Activated naive CD4-positive, alpha-beta T cell (primary cell): ENCODE results near the gene GCH1.
"Not testable (repeated sequence)": the region's sequence is repeated elsewhere in the genome, so short reads cannot be mapped to it uniquely, and the experiment has no call there.

ENCODE experiments used
- DNase-seq, 4 experiments: peaks; one replicate each; lab custom pipeline; 2025; lab: John Stamatoyannopoulos, UW

The GCH1 gene

DNA sequence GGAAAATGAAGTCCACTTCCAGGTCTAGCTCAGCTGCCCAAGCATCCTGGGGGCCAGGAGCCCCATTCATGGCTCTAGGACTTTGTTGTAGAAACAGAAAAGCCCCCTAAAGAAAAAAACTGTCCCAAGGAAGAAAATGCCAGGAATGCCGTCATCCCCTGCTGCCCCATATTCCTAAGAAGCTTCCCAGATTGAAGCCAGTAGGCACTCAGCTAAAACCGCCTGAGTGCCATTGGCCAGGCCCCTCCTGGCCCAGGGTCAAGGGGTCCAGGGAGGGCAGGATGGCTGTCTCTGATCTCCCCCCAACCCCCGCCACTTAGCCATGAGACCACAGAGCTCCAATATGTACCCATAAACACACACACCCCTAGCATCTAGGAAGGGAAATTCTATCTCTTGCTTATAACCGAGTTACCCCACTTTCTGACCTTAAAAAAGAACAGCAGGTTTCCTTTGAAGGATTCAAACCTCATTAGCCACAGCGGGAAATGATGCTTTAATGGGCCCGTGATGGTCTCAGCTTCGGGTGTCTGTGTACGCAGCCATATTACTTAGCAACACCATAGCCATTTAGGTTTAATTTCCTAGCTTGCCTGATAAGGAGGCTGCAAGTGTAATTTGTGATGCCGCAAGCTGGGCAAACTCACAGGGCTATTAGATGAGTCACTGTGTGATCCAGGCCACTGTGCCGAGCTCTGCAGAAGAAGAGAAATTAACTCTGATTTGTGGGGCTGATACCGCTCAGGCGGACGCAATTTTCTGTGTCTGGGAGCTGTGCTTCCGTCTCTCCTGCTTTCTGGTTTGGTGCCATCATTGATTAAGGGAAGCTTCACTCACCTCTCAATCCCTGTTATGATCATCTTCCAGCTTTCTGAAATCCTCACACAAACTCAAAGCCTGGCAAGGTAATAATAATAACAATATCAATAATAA is 84.2 kb downstream of the GCH1 start:
- no peak for DNase-seq

DNA sequence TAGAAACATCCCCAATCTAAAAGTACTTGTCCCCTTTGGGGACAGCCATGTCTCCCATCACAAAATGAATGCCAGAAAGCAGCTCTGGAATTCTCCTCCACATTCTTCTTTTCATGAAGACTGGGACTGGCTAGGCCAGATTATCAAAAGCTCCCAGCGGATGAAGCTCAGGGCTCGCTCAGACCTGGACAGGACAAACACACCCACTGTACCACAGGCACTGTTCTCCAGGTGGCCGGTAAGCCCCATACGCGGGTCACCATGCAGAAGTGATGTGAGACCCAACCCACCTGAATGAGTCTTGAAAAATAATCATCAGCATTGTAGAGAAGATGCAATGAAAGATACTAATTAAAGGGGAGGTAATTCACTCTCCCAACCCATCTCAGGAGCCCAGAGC is 85.1 kb downstream of the GCH1 start:
- DNase-seq = no peak

DNA sequence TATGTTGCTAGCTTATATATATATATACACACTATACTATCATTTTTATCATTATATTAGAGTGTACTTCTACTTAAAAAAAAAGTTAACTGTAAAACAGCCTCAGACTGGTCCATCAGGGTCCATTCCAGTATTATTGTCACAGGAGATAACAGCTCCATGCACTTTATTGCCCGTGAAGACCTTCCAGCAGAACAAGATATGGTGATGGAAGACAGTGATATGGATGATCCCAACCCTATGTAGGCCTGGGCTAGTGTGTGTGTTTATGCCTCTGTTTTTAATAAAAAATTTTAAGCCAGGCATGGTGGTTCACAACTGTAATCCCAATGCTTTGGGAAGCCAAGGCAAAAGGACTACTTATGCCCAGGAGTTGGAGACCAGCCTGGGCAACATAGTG is 86.2 kb downstream of the GCH1 start:
- DNase-seq = no peak

DNA sequence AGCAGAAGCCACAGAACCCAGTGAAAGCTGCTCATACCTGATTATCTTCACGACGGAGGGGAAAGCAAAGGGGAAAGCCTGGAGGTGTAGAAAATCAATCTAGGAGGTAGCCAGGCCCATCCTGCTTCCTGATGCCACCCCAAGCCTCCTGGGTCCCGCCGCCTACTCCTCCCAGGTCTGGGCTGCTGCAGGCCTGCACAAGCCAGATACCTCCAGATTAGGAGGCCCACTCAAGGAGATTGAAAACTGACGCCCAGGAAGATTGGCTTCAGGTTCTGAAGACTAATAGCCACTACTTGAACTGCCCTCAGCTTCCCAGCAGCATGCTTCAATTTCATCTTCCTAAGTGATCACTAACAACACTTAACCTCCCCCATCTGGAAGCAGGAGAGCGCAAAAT is 87.1 kb downstream of the GCH1 start:
- no peak for DNase-seq

DNA sequence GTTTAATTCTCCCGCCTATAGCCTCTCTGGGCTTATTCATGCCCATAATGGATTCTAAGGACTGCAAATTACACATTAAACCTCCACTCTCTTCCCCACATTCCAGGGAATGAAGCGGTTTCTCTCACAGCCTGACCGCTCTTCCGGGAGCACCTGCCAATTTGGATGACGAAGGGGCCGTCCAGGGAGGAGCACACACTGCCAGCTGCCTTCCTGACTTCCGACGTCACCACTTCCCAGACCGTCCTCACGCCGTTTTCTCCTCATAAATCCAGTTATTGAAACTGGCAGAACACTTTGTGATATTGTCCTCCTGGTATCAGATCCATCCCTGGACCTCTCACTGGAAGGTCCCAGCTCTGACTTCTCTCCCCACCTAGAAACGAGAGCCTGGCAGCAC is 87.6 kb downstream of the GCH1 start:
- no peak for DNase-seq

DNA sequence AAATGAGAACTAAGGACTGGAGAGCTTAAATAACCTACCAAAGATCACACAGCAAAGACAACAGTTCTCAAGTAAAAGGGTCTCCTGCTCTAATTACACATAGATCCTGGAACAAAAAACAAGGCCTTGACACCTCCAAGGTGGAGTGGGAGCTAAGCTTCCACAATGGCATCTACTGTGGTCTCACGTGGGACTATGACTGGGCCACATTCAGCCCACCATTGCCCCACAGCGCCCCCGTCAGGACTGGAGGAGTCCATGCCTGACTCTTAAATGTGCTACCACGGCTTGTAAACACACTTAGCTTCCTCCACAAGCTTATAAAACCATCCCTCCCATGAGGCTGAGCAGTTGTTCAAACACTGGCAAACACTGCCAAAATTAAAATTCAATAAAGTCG is 88.5 kb downstream of the GCH1 start:
- no peak for DNase-seq

DNA sequence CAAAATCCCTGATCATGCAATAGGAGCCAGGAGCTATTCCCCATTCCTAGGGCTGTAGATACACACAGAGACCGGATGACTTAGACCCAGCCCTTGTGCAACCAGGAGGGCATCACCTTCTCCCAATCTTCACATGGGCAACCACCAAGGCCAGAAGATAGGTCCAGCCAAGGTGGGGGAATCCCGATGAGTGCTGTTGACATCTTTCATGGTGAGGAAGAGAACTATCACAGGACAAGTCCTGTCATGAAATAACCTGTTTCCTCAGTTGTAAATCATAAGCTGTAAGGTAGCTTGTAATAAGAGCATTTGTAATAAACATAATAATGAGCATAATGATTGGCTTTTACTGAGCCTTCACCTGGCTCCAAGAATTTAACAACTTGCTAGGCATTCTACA is 89.5 kb downstream of the GCH1 start:
- DNase-seq = no peak

DNA sequence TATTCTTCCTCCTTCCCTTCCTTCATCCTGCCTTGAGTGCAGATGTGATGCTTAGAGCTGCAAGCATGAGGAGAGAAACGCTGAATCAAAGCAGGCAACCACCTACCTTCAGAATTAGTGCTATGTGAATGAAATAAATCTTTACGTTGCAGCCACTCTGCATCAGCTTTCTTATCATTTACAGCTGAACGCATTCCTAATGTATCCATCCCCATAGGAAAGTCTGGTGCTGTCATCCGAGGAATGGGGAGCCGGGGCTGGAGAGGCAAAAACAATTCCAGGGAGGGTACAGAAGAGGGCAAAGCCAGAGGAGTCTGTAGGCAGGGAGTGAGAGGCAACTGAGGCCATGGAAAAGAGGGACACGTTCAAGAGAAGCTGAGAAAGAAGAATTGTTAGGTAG is 90.0 kb downstream of the GCH1 start:
- no peak for DNase-seq

DNA sequence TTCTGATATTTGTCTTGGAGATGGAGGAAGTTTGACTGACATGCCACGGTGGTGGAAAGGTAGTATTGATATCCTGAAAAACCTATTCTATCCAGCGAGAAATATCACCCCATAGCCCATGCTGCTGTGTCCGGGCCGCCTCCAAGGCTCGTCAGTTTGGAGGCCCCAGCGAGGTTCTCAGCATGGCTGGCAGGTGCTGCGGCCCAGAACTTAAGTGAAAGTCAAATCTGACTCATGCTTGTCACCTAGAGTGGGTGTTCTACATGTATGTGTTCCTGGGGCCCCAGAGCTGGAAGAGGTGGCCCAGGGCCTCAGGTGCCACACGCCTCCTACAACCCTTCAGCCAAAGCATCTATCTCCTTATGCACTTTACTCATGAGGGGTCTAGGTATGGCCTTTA is 92.9 kb downstream of the GCH1 start:
- DNase-seq = no peak

DNA sequence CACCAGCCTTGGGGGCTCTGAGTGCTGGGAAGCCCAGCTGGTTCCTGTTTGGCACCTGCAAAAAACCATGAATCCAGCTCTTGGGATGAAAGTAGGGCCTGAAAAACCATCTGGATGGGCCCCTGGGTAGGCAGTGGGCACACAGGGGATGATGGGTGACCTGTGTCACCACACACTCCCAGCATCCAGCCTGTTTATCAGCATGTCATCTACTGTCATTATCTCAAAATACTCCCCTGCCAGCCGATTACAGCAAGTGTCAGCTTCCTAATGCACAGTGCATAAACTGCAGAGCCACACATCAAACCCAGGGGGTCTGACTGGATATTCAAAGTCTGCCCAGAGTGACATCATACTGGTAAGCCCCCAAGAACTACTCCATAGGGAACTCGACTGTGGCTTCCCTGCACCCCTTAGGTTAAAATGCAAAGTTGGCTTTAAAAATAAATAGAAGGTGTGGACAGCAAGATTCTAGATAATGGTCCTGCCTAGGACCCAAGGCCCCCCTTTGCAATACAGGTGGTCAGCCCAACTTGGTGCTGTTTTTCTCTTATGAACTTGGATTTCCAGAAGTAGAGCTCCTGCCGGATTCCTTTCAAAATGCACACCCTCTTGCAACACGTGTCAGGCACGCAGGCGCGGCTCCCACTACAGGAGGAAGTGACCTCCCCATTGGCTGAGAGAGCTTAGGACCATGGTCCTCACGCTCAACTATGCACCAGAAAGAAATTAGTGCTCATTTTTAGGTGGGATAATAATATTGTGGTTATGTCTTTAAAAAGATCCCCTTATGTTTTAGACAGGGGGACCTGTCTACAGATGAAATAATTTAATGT is 94.1 kb downstream of the GCH1 start:
- DNase-seq = no peak

DNA sequence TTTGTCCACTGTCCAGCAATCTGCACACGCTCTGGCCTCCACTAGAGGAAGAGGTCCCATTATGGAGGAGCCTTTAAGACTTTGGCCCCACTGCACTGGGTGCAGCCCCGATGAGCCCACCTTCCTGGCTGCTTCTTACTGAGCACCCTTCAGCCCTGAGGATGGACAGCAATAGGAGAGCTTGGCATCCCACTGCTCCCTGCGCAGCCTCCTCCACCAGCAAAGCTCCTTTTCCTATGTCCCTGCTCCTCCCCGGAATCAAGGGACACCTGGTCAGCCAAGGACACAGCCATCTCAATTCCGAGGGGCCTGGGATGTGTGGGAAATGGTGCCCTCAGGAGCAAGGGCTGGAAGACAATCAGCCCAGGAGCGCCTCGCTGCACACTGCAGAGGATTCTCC is 94.7 kb downstream of the GCH1 start:
- DNase-seq = no peak

DNA sequence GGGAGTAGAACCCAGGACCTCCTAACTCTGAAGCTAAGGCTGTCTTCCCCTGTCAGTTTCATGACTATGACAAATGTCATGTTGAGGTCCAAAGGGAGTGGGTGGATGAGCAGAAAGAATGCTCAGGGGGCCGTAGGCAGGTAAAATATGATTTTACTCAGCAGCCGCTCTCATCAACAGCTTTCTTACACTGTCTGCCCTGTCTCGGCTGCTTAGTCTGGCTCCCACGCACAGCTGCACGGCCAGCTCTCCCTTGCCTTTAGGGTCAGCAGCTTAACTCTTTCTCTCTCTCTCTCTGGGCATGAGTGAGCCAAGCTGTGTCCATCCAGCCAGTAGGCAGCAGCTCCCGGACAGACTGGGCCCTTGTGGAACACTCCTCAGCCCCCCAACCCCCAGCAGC is 95.2 kb downstream of the GCH1 start:
- no peak for DNase-seq

DNA sequence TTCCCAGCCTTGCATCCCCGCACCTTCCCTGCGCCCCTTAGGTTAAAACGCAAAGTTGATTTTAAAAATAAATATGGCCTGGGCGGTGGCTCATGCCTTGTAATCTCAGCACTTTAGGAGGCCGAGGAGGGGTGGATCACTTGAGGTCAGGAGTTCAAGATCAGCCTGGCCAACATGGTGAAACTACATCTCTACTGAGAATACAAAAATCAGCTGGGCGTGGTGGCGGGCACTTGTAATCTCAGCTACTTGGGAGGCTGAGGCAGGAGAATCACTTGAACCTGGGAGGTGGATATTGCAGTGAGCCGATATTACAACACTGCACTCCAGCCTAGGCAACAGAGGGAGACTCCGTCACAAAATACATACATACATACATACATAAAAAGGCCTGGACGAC is 96.0 kb downstream of the GCH1 start:
- DNase-seq = no peak

DNA sequence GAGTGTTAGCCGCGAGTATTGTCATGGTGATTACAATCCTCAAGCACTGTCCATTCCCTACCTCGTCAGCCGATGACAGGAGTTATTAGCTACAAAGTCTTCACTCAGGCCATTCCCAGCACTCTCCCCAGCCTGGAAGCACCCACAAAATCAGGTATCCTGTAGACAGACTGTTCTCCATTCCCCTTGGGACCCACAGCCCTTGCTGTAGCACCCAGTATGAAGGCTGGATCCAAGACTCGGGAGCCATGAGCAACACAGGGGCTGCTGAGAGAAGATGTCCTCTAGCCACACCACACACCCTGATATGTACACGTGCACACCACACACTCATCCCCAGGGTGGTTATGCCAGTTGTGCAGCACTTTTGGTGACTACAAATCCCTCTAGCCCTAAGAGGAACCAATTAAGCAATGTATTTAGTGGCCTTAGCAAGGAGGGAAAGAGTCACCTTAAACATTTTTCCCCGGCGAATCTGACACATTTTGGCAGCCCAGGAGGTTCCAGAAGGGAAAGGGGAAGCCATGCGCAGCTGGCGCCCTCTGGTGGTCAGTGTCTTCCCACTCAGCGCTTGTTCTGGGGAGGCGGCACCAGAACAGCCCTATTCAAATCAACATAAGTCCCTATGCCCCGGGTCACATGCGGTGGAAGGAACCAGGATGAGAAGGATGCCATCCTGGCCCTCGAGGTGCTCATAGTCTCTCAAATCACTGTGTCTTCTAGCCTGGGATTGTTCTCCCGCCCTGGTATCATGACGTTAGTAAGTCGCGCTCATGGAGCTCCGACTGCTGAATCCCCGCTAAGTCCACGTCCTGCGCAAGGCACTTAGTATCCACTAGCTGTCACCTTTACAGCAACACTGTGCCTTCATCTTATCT is 96.9 kb downstream of the GCH1 start:
- DNase-seq = peak; percentile 26 to 71 (median 57)

DNA sequence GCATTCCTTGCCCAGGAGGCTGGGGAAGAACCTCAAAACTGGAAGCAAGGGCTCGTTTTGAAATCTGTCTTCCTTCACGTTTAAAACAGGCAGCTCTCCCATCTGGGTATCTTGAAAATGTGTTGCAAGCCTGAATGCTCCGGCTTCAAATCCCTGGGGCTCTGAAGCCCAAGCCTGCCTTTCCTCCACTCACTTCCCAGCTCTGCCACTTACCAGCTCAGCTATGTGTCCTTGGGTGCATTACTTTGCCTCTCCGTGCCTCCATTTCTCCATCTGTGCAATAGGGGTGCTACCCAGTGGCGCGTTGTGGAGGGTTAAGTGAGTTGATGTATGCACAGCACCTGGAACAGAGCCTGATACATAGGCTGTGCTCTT is 97.6 kb downstream of the GCH1 start:
- DNase-seq = no peak

DNA sequence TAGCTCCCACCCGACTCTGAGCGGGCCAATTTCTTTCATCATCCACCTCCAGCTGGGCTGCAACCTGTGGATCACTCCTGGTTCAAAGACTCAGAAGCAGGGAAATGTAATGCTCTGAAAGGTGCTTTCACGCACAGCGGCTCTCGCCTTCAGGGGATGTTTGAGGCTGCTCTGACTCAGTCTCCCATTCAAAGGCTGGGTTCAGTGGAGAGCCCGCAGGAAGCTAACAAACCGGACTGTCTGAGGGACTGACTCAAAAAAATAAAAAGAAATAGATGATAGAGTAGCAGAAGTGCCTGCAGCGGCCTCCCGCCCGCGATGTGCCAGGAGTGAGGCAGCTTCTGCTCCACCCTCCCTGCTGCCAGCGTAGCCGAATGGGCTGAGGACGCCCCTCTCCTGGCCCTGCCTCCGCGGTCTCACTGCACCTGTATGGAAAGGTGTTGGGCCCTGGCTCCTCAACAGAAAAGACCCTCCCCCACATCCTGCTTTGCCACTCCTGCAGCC is 98.0 kb downstream of the GCH1 start:
- DNase-seq = no peak

DNA sequence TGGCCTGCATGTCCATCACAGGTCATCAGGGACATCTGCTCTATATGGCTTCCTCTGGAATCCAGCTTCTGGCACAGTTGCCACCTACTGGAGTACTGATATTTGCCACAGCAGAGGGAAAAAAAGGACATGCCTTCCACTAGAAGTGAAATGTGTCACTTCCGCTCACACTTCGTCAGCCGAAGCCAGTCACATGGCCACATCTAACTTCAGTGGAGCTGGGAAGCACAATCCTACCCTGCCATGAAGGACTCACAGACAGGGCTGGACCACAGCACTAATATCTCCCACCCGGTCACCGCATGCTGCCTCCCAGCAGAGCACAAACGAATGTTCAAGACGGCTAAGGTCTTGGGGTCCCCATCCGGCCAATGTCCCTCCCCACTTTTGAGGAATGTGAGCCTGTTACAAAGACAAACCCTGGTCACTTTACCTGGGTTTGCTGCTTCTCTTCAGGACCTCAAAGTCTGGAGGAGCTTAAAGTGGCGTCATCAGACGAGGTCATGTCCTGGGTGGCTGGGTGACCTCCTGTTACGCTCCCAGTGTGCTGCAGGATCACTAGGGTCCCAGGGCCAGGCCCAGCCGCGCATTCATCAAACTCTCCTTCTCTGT is 98.6 kb downstream of the GCH1 start:
- DNase-seq = no peak

DNA sequence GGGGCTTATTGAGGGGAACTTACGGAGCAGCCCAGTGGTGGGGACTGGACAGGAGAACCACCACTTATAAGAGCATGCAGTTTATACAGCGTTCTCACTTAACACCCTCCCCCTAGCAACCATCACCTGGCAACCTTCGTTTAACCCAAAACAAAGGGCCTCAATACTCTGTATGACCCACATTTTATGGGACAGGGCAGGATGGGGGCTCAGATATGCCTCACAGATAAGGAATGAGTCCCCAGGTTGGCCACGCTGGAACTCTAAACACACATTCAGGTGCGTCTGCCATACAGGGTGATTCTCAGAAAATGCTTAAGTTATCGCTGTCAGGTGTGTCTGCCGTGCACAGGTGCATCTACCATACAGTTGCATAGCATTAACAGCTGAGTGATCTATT is 99.2 kb downstream of the GCH1 start:
- no peak for DNase-seq

DNA sequence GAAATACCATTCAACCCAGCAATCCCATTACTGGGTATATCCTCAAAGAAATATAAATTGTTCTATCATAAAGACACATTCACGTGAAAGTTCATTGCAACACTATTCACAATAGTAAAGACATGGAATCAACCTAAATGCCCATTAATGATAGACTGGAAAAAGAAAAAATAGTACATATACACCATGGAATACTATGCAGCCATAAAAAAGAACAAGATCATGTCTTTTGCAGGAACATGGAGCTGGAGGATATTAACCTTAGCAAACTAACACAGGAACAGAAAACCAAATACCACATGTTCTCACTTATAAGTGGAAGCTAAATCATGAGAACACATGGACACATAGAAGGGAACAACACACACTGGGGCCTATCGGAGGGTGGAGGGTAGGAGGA is 101.1 kb downstream of the GCH1 start:
- DNase-seq = not testable (repeated sequence)

DNA sequence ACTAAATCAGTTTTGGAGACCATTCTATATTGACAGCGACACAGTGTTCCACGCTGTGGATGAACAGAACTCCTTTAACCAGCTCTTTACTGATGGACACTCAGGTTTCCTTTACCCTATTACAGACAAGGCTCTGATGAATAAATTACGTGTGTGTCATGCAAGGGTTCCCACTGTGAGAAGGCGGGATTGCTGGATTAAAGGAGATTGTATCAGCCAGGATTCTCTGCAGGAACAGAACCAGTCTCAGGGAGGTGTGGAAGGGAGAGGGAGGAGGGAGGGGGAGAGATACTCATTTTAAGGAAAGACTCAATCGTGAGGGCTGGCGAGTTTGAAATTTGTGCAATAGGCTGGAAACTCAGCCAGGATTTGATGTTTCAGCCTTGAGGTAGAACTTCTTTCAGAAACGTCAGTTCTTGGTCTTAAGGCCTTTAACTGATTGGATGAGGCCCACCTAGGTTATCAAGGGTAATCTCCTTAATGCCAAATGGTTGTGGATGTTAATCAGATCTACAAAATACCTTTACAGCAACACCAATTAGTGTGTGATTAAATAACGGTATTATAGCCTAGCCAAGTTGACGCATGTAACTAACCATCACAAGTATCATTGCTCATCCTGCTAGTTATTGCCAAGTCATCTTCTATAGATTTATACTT is 104.0 kb downstream of the GCH1 start:
- no peak for DNase-seq

DNA sequence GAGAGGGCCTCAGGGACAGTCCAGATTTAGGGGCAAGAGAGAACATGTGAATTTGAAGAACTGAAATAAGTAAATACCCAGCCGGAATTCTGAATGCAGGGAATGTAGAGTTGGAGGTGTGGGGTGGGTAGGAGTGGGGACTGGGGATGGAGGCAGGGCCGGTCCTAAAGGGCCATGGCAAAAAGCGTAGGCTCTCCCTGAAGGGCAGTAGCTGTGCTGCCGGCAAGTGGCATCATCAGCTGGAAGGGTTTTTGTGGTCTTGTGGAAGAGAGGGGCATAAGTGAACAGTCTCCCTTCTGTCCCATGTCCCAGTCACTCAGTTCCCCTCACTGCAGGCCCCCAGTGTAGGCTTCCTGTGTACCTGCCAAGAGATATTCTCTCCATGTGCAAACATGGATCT is 104.6 kb downstream of the GCH1 start:
- DNase-seq = no peak
